Peyer's patch (tissue), 4 donors: ENCODE measurements around the gene SURF2. TPM values are rescaled to one million over a fixed set of nuclear protein-coding genes. Genes with fewer than 3 reads are reported as not detected.

Source experiments
- DNase-seq, 3 donors: peaks; one replicate each; pipeline ENCODE4 v3.0.0-alpha.2; 2017 to 2019
- H3K27ac ChIP-seq, 4 donors: fragments of 200-600 bp; sonication (generic); one replicate each; pipeline ENCODE4 v1.5.1; 2016 to 2019
- H3K27me3 ChIP-seq, 2 donors: fragments of 200-600 bp; sonication (generic); one replicate each; pipeline ENCODE4 v1.5.1; 2019
- H3K36me3 ChIP-seq, 3 donors: fragments of 200-600 bp; sonication (generic); one replicate each; pipeline ENCODE4 v1.5.1; 2016 to 2019
- H3K4me1 ChIP-seq, 4 donors: fragments of 200-600 bp; sonication (generic); one replicate each; pipeline ENCODE4 v1.5.1; 2016 to 2019
- H3K4me3 ChIP-seq, 4 donors: fragments of 200-600 bp; sonication (generic); 1 replicate in 3 of 4; 2 replicates in 1 of 4; pipeline ENCODE4 v1.5.1; 2016 to 2019; ENCODE audit warnings: mild to moderate bottlenecking in 1 of 4
- H3K9me3 ChIP-seq, 4 donors: fragments of 200-600 bp; sonication (generic); one replicate each; pipeline ENCODE4 v1.5.1; 2016 to 2019; ENCODE audit warnings: mild to moderate bottlenecking in 1 of 4
- POLR2A ChIP-seq, 2 donors: fragments of 450-650 bp; IDR thresholded peaks; one replicate each; pipeline ENCODE4 v1.5.1; 2017; ENCODE audit warnings: antibody characterized with exemption in 2 of 2, mild to moderate bottlenecking in 2 of 2, moderate library complexity in 2 of 2
- small RNA-seq, 2 donors: library from RNA; depleted of rRNA; stranded (forward); fragments of <200 nt; gene quantifications; one replicate each; pipeline ENCODE3, GENCODE V24; 2016
- total RNA-seq, 4 donors: library from RNA; depleted of rRNA; stranded (reverse); fragments of >200 nt; gene quantifications; one replicate each; pipeline ENCODE4 v1.1.0, GENCODE V29; 2016
- TF ChIP-seq, protein P1 (sequence below), 6 experiments: fragments of 450-650 bp in 4 of 6; fragments of 200-600 bp in 2 of 6; sonication (generic) in 1 of 6; IDR thresholded peaks; one replicate each; pipeline ENCODE4 v1.5.1; 2017 to 2019; ENCODE audit warnings: antibody characterized with exemption in 6 of 6, mild to moderate bottlenecking in 3 of 6, moderate library complexity in 1 of 6

Gene SURF2
- total RNA-seq, 4 donors from 2014 or later = 5.4 to 18.9 (median 15.3) TPM

DNA sequence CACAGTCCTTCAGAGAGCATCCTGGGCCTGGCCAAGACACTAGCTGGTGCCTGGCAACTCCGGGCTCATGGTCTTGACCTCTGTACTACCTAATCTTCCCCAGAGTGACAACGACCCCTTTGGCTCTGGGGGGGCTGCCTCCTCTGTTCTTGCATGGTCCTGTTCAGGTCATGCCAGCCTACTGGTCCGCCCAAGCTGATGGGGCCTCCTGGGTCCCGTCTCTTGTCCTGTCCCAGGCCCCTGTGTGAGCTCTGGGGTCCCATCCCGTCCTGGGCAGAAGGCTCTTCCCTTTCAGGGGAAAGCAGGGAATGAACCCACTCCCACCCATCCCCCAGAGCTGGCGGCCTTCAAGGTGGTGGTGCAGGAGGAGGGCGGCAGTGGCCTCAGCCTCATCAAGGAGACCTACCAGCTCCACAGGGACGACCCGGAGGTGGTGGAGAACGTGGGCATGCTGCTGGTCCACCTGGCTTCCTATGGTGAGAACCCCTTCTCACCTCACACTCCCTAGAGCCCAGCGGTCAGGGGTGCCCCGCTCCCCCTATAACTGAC is 48.2 kb downstream of the SURF2 start:
- peak in 1 of 3 donors; percentile 37 for DNase-seq
- no peak overlapping the region for H3K27ac ChIP-seq
- H3K4me1 ChIP-seq = no peaks in the 10 kb centered on the region
- TF ChIP-seq, protein P1, sequence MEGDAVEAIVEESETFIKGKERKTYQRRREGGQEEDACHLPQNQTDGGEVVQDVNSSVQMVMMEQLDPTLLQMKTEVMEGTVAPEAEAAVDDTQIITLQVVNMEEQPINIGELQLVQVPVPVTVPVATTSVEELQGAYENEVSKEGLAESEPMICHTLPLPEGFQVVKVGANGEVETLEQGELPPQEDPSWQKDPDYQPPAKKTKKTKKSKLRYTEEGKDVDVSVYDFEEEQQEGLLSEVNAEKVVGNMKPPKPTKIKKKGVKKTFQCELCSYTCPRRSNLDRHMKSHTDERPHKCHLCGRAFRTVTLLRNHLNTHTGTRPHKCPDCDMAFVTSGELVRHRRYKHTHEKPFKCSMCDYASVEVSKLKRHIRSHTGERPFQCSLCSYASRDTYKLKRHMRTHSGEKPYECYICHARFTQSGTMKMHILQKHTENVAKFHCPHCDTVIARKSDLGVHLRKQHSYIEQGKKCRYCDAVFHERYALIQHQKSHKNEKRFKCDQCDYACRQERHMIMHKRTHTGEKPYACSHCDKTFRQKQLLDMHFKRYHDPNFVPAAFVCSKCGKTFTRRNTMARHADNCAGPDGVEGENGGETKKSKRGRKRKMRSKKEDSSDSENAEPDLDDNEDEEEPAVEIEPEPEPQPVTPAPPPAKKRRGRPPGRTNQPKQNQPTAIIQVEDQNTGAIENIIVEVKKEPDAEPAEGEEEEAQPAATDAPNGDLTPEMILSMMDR (IDR thresholded peaks at IDR 0.05) = no peak
- TF ChIP-seq POLR2A (IDR thresholded peaks at IDR 0.05) = no peak
- H3K4me3 ChIP-seq = no peak overlapping the region
- no peaks in the 10 kb centered on the region for H3K9me3 ChIP-seq
- H3K36me3 ChIP-seq = peaks cover 0 to 51% (median 0%) of the 10 kb centered on the region in 3 donors
- H3K27me3 ChIP-seq = no peaks in the 10 kb centered on the region

DNA sequence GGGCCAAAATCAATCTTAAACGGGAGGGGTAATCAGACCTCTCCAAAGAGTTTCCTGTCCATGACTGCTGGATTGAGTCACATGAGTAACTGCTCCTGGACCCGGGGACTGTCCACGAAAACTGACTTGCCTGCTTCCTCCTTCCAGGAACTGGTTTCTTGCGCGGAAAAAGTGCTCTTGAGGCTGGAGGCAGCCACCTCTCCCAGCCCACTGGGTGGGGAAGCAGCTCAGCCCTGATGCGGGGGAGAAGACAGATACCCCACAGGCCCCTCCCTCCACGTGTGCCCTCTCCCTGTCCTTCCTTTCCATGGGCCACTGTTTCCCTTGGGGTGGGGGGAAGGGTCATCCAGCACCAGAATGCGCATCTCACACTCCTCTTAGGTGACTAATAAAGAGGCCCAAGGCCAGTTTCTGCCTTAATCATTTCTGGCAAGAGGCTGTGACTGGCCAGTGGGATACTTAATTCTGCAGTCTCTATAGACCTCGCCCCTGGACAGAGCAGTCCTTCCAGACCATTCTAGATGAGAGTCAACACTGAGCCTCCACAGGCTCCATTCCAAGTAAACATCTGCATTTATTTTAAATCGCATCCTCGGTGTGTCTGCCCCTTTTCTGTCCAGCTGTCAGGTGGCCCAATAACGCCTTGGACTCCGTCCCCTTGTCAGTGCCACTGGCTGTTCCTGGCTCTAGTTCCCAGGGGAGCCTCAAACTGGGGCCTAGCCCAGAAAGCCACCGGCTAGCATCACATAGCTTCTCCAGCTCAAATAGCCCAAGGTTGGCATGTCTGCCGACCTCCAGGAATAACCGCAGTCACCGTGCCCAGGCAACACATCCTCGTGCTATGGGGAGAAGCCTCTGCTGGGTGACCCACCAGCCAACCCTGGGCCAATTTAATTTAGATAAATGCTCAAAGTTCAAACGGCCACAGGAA is 49.4 kb downstream of the SURF2 start:
- H3K4me3 ChIP-seq = no peak overlapping the region
- no peaks in the 10 kb centered on the region for H3K9me3 ChIP-seq
- TF ChIP-seq POLR2A (IDR thresholded peaks at IDR 0.05) = no peak
- TF ChIP-seq, protein P1 (IDR thresholded peaks at IDR 0.05) = no peak
- H3K4me1 ChIP-seq = no peaks in the 10 kb centered on the region
- no peaks in the 10 kb centered on the region for H3K27me3 ChIP-seq
- H3K36me3 ChIP-seq = peaks cover 0 to 63% (median 0%) of the 10 kb centered on the region in 3 donors
- no peak for DNase-seq
- H3K27ac ChIP-seq = no peak overlapping the region

DNA sequence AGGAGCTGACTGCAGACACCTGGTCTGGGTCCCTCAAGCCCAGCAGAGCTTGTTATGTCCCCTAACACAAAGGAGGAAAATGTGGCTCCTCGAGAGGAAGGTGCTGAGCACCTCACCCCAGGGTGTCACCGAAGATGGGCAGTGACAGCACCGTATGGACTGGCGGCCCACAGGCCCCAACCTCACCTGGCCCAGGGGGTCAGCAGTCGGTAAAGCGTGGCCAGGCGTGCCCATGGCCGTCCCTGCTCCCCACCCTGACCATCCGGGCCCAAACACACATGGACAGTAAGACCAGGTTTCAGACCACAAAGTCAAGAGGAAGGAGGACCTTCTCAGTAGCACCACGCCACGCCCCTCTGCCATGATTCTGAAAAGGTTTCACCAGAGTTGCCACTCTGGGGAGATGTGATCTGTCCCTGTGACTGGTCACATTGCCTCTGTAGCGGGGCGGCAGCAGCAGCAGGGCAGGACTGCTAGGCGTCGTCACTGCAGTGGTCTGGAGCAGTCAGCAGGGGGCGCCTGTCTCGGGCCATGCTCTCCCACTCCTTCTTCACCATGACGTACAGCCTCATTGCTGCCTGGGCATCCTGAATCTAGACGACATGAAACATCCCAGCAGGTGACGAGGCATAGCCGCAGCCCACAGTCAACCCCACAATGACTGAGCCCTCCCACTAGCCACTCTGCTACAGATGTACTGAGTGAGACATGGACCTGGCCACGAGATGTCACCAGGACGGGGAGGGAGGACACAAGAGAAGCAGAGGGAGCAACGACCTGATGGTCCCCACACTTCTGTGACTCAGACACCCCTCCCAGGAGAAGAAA is 50.3 kb downstream of the SURF2 start:
- peak; percentile 71 to 88 (median 87) for DNase-seq
- TF ChIP-seq, protein P1 (IDR thresholded peaks at IDR 0.05) = peak; percentile 82 to 94 (median 92)
- no peak for TF ChIP-seq POLR2A (IDR thresholded peaks at IDR 0.05)
- Histone ChIP-seq H3K27ac (no peak overlapping the region), H3K4me3 (no peak overlapping the region), H3K9me3 (no peaks in the 10 kb centered on the region), H3K4me1 (no peaks in the 10 kb centered on the region), H3K36me3 (peaks cover 0 to 73% (median 0%) of the 10 kb centered on the region in 3 donors), H3K27me3 (no peaks in the 10 kb centered on the region)

DNA sequence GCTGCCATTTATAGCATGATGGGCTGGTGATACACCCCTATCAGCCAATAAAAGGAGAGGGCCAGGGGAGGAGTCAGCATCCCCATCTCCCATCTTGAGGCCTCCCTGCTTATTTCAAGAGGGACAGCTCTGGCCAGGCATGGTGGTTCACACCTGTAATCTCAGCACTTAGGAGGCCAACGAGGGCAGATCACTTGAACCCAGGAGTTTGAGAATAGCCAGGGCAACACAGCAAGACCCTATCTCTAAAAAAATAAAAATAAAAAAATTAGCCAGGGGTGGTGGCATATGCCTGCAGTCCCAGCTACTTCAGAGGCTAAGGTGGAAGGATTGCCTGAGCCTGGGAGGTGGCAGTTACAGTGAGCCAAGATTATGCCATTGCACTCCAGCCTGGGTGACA is 51.7 kb downstream of the SURF2 start:
- Histone ChIP-seq H3K9me3 (no peaks in the 10 kb centered on the region), H3K27ac (no peak overlapping the region), H3K27me3 (no peaks in the 10 kb centered on the region), H3K4me1 (no peaks in the 10 kb centered on the region), H3K36me3 (peaks cover 0 to 82% (median 0%) of the 10 kb centered on the region in 3 donors), H3K4me3 (no peak overlapping the region)
- no peak for DNase-seq
- TF ChIP-seq, protein P1 (IDR thresholded peaks at IDR 0.05) = no peak
- TF ChIP-seq POLR2A (IDR thresholded peaks at IDR 0.05) = no peak

Small RNA genes within 50 kb of the gene (small RNA-seq; reads per million reads assigned to genes)
- 0 reads per million in 2 donors for gene RF00019
- gene SNORD24 = 0 reads per million in 2 donors
- gene SNORD36A = 0 reads per million in 2 donors
- gene SNORD36B = 0 reads per million in 2 donors
- 0 reads per million in 2 donors for gene SNORD36C

Other genes with a start within 250 kb of the SURF2 start
- gene RALGDS, start 235.3 kb upstream of the SURF2 start, total RNA-seq = 100 to 1,000 TPM in 2 of 4 donors, 10 to 100 TPM in 2; 53.1 to 237 (median 139) TPM
- gene GBGT1, start 192.6 kb upstream of the SURF2 start, total RNA-seq = 10 to 100 TPM in 3 of 4 donors, 1 to 10 TPM in 1; 7.0 to 49.5 (median 14.1) TPM
- not detected for gene OBP2B, start 147.3 kb upstream of the SURF2 start, total RNA-seq
- gene ABO, start 81.3 kb upstream of the SURF2 start, total RNA-seq = 100 to 1,000 TPM in 2 of 4 donors, 10 to 100 TPM in 2; 43.7 to 283 (median 148) TPM
- gene SURF6, start 20.4 kb upstream of the SURF2 start, total RNA-seq = 10 to 100 TPM; 16.1 to 41.2 (median 26.8) TPM
- 10 to 100 TPM; 23.5 to 42.1 (median 31.2) TPM for gene MED22, start 8.4 kb upstream of the SURF2 start, total RNA-seq
- gene RPL7A, start 8.3 kb upstream of the SURF2 start, total RNA-seq = 1,000 to 10,000 TPM in 1 of 4 donors, 100 to 1,000 TPM in 3; 708 to 1,565 (median 870) TPM
- gene SURF1, start 63 bp upstream of the SURF2 start, total RNA-seq = 10 to 100 TPM; 41.2 to 75.1 (median 53.4) TPM
- 100 to 1,000 TPM in 3 of 4 donors, 10 to 100 TPM in 1; 56.9 to 281 (median 225) TPM for gene SURF4, start 19.5 kb downstream of the SURF2 start, total RNA-seq
- gene STKLD1, start 19.8 kb downstream of the SURF2 start, total RNA-seq = under 1 TPM in 1 of 4 donors, not detected in 3; 0.94 TPM
- gene REXO4, start 61.5 kb downstream of the SURF2 start, total RNA-seq = 10 to 100 TPM; 15.6 to 37.1 (median 19.4) TPM
- gene ADAMTS13, start 65.8 kb downstream of the SURF2 start, total RNA-seq = 10 to 100 TPM in 1 of 4 donors, 1 to 10 TPM in 3; 4.4 to 13.2 (median 5.7) TPM
- gene CACFD1, start 103.4 kb downstream of the SURF2 start, total RNA-seq = 10 to 100 TPM; 13.2 to 68.5 (median 54.4) TPM
- 10 to 100 TPM in 1 of 4 donors, 1 to 10 TPM in 2, under 1 TPM in 1; 0.95 to 10.7 (median 2.2) TPM for gene SLC2A6, start 122.5 kb downstream of the SURF2 start, total RNA-seq
- gene MYMK, start 168.4 kb downstream of the SURF2 start, total RNA-seq = not detected
- gene ADAMTSL2, start 178.2 kb downstream of the SURF2 start, total RNA-seq = 10 to 100 TPM in 1 of 4 donors, 1 to 10 TPM in 2, under 1 TPM in 1; 0.40 to 14.0 (median 1.8) TPM